Spinal cord (tissue), 10 donors: Measurements from ENCODE around the gene RNF114. TPM values are rescaled to one million over a fixed set of nuclear protein-coding genes. Genes with fewer than 3 reads are reported as not detected.
A peak's percentile ranks its signal among the peaks of the same experiment; 100 is the strongest.

ENCODE experiments used
- DNase-seq, 6 donors: peaks; one replicate each; pipeline versions ENCODE4 v3.0.0 to v3.0.0-alpha.2; 2013 to 2015; ENCODE audit warnings: low spot score in 6 of 6, low read depth in 4 of 6
- H3K27ac ChIP-seq: one replicate; pipeline ENCODE4 v1.5.1; 2013; ENCODE audit warnings: low read depth, low read length, control low read depth
- H3K27me3 ChIP-seq: one replicate; pipeline ENCODE4 v1.6.1; 2013; ENCODE audit warnings: low read length; ENCODE audit not compliant: control insufficient read depth, insufficient read depth
- H3K36me3 ChIP-seq: one replicate; pipeline ENCODE4 v1.6.1; 2013; ENCODE audit warnings: low read length; ENCODE audit not compliant: control insufficient read depth, insufficient read depth
- H3K4me1 ChIP-seq: one replicate; pipeline ENCODE4 v1.6.1; 2013; ENCODE audit warnings: low read length; ENCODE audit not compliant: control insufficient read depth, insufficient read depth
- H3K4me3 ChIP-seq: one replicate; pipeline ENCODE4 v1.5.1; 2013; ENCODE audit warnings: low read depth, low read length, control low read depth
- H3K9me3 ChIP-seq: one replicate; pipeline ENCODE4 v1.6.1; 2013; ENCODE audit warnings: low read length; ENCODE audit not compliant: control insufficient read depth, insufficient read depth
- WGBS: methylation state at CpG from one replicate; pipeline ENCODE4 v1.1.5; 2013; ENCODE audit warnings: missing lambda C conversion rate; ENCODE audit not compliant: insufficient coverage; 5-methylcytosine and 5-hydroxymethylcytosine counted together
- polyA plus RNA-seq, 2 donors: library from polyadenylated mRNA; unstranded; fragments of 120-200 nt; gene quantifications; one replicate each; pipeline ENCODE4 v1.2.1, GENCODE V29; 2013; ENCODE audit not compliant: insufficient read length in 2 of 2
- total RNA-seq, 2 donors: library from RNA; depleted of rRNA in 1 of 2; stranded (reverse); fragments of 120-200 nt in 1 of 2; fragments of >200 nt in 1 of 2; gene quantifications; one replicate each; pipeline versions ENCODE4 v1.2.3 to v1.2.4, GENCODE V29; 2013 to 2014
- donor health status: healthy.

RNF114 gene
- total and polyA plus RNA-seq, 4 donors: 39.4 to 63.8 (median 57.3) TPM

- Histone ChIP-seq H3K4me3 (peak overlapping the region; percentile 59), H3K4me1 (peaks cover 62% of the 10 kb centered on the region), H3K27ac (no peak overlapping the region)
These were observed 48.4 kb downstream of the RNF114 start for GRCh38 chr20:49984426-49985153.

GRCh38 chr20:49985157-49985556, 49.0 kb downstream of the RNF114 start:
- DNase-seq: no peak
- Histone ChIP-seq H3K9me3 (no peaks in the 10 kb centered on the region), H3K4me1 (peaks cover 68% of the 10 kb centered on the region), H3K4me3 (peak overlapping the region; percentile 59), H3K36me3 (peaks cover 19% of the 10 kb centered on the region), H3K27me3 (peaks cover 20% of the 10 kb centered on the region), H3K27ac (no peak overlapping the region)
- WGBS: 68% methylated on average over 5 of the region's 6 CpGs

More at GRCh38 chr20:49984426-49985153, 48.4 kb downstream of the RNF114 start:
- no peaks in the 10 kb centered on the region for H3K9me3 ChIP-seq
- DNase-seq: no peak
- peaks cover 19% of the 10 kb centered on the region for H3K36me3 ChIP-seq
- H3K27me3 ChIP-seq: peaks cover 20% of the 10 kb centered on the region
- 77% methylated on average over 9 of the region's 13 CpGs for WGBS

- no peaks in the 10 kb centered on the region for H3K9me3 ChIP-seq
- H3K27ac ChIP-seq: no peak overlapping the region
- H3K4me1 ChIP-seq: peaks cover 72% of the 10 kb centered on the region
- peaks cover 19% of the 10 kb centered on the region for H3K36me3 ChIP-seq
- WGBS: 61% methylated on average over 11 of the region's 13 CpGs
- DNase-seq: no peak
- peak overlapping the region; percentile 7 for H3K4me3 ChIP-seq
- H3K27me3 ChIP-seq: peaks cover 20% of the 10 kb centered on the region
These were observed 49.4 kb downstream of the RNF114 start for GRCh38 chr20:49985617-49986016.

DNA sequence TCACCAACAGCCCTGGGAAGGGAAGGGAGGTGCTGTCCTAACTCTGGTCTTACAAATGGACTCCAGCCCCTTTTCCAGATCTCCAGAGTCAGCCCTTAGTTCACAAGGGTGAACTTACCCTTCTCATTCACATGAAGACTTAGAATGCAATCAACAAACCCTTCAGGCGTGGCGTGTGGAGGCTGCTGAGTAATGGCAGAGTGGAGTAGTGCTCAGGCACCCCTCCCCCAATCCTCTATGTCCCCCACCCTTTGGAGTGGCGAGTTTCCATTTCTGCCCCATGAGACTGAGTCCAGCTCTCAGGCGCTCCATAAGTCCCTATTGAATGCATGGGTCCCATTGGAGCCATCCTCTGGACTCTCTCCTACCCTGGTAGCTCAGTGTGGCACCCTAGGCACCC, 49.9 kb downstream of the RNF114 start:
- H3K4me3 ChIP-seq: peak overlapping the region; percentile 7
- peaks cover 19% of the 10 kb centered on the region for H3K36me3 ChIP-seq
- peaks cover 20% of the 10 kb centered on the region for H3K27me3 ChIP-seq
- no peak overlapping the region for H3K27ac ChIP-seq
- H3K4me1 ChIP-seq: peaks cover 77% of the 10 kb centered on the region
- 80% methylated on average over 2 of the region's 4 CpGs for WGBS
- no peak for DNase-seq
- H3K9me3 ChIP-seq: no peaks in the 10 kb centered on the region

- WGBS: 90% methylated on average over 11 of the region's 15 CpGs
- Histone ChIP-seq H3K27me3 (peaks cover 11% of the 10 kb centered on the region), H3K9me3 (no peaks in the 10 kb centered on the region), H3K27ac (no peak overlapping the region), H3K4me3 (no peak overlapping the region), H3K36me3 (peaks cover 19% of the 10 kb centered on the region), H3K4me1 (peaks cover 66% of the 10 kb centered on the region)
- no peak for DNase-seq
These were observed 51.0 kb downstream of the RNF114 start for GRCh38 chr20:49987015-49987867.

DNA sequence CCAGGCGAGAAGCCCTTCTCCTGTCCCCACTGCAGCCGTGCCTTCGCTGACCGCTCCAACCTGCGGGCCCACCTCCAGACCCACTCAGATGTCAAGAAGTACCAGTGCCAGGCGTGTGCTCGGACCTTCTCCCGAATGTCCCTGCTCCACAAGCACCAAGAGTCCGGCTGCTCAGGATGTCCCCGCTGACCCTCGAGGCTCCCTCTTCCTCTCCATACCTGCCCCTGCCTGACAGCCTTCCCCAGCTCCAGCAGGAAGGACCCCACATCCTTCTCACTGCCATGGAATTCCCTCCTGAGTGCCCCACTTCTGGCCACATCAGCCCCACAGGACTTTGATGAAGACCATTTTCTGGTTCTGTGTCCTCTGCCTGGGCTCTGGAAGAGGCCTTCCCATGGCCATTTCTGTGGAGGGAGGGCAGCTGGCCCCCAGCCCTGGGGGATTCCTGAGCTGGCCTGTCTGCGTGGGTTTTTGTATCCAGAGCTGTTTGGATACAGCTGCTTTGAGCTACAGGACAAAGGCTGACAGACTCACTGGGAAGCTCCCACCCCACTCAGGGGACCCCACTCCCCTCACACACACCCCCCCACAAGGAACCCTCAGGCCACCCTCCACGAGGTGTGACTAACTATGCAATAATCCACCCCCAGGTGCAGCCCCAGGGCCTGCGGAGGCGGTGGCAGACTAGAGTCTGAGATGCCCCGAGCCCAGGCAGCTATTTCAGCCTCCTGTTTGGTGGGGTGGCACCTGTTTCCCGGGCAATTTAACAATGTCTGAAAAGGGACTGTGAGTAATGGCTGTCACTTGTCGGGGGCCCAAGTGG, 51.9 kb downstream of the RNF114 start:
- 81% methylated on average over 14 of the region's 18 CpGs for WGBS
- Histone ChIP-seq H3K27me3 (peaks cover 7% of the 10 kb centered on the region), H3K4me3 (no peak overlapping the region), H3K9me3 (no peaks in the 10 kb centered on the region), H3K27ac (peak overlapping the region; percentile 15), H3K36me3 (peaks cover 19% of the 10 kb centered on the region), H3K4me1 (peaks cover 61% of the 10 kb centered on the region)
- no peak for DNase-seq

DNA sequence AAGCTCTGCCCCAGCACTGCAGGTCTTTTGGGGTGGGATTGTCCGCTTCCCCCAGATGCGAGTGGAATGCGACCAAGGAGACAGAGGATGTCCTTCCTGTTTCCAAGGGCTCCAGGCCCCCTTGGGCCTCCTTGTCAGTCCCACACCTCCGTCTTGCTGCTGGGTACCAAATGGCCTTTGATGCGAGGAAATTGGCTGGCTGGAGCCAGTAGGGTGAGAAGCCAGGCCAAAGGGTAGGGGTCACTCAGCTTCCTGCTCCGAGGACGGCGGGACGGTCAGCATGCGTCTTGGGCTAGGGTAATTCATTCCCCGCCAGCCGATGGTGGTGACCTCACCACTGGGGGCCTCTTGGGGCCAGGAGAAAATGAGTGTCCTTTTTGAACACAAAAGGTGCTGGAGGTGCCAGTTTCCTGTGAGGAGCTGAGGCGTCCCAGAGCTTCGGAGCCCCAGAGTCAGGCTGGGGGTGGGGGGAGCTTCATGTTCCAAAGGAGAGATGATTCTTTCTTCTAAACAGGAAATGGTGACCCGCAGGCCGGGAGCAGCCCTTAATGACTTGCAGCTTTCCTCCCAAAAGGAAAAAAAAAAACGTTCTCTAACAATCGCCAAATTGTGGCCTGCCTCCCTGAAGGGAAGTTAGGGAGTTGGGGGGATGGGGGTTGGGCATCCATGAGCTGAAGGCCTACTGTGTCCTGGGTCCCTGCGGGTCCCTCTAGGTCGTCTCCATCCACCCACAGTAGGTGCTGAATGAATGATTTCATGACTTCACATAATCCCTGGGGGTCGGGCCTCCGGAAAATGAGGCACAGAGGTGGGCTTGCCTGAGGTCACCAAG, 53.3 kb downstream of the RNF114 start:
- no peaks in the 10 kb centered on the region for H3K27me3 ChIP-seq
- H3K4me3 ChIP-seq: no peak overlapping the region
- H3K9me3 ChIP-seq: no peaks in the 10 kb centered on the region
- WGBS: 48% methylated on average over 18 of the region's 22 CpGs
- H3K27ac ChIP-seq: peak overlapping the region; percentile 73
- peaks cover 13% of the 10 kb centered on the region for H3K36me3 ChIP-seq
- peaks cover 47% of the 10 kb centered on the region for H3K4me1 ChIP-seq
- peak in 2 of 6 donors; percentile 19 to 59 for DNase-seq

GRCh38 chr20:49990271-49990720, 54.1 kb downstream of the RNF114 start:
- Histone ChIP-seq H3K27ac (peak overlapping the region; percentile 73), H3K4me1 (peaks cover 45% of the 10 kb centered on the region), H3K4me3 (no peak overlapping the region), H3K27me3 (no peaks in the 10 kb centered on the region), H3K9me3 (no peaks in the 10 kb centered on the region), H3K36me3 (peaks cover 12% of the 10 kb centered on the region)
- 31% methylated on average over 8 of the region's 9 CpGs for WGBS
- peak in 1 of 6 donors; percentile 47 for DNase-seq
